Peyer's patch (tissue), 4 donors: Measurements from ENCODE around the gene ASCL5. TPM values are rescaled to one million over a fixed set of nuclear protein-coding genes. Genes with fewer than 3 reads are reported as not detected.

ENCODE experiments used
- DNase-seq, 3 donors: peaks; one replicate each; pipeline ENCODE4 v3.0.0-alpha.2; 2017 to 2019
- H3K27ac ChIP-seq, 4 donors: fragments of 200-600 bp; sonication (generic); one replicate each; pipeline ENCODE4 v1.5.1; 2016 to 2019
- H3K27me3 ChIP-seq, 2 donors: fragments of 200-600 bp; sonication (generic); one replicate each; pipeline ENCODE4 v1.5.1; 2019
- H3K36me3 ChIP-seq, 3 donors: fragments of 200-600 bp; sonication (generic); one replicate each; pipeline ENCODE4 v1.5.1; 2016 to 2019
- H3K4me1 ChIP-seq, 4 donors: fragments of 200-600 bp; sonication (generic); one replicate each; pipeline ENCODE4 v1.5.1; 2016 to 2019
- H3K4me3 ChIP-seq, 4 donors: fragments of 200-600 bp; sonication (generic); 1 replicate in 3 of 4; 2 replicates in 1 of 4; pipeline ENCODE4 v1.5.1; 2016 to 2019; ENCODE audit warnings: mild to moderate bottlenecking in 1 of 4
- H3K9me3 ChIP-seq, 4 donors: fragments of 200-600 bp; sonication (generic); one replicate each; pipeline ENCODE4 v1.5.1; 2016 to 2019; ENCODE audit warnings: mild to moderate bottlenecking in 1 of 4
- POLR2A ChIP-seq, 2 donors: fragments of 450-650 bp; IDR thresholded peaks; one replicate each; pipeline ENCODE4 v1.5.1; 2017; ENCODE audit warnings: antibody characterized with exemption in 2 of 2, mild to moderate bottlenecking in 2 of 2, moderate library complexity in 2 of 2
- total RNA-seq, 4 donors: library from RNA; depleted of rRNA; stranded (reverse); fragments of >200 nt; gene quantifications; one replicate each; pipeline ENCODE4 v1.1.0, GENCODE V29; 2016
- TF ChIP-seq, protein P1 (sequence below), 6 experiments: fragments of 450-650 bp in 4 of 6; fragments of 200-600 bp in 2 of 6; sonication (generic) in 1 of 6; IDR thresholded peaks; one replicate each; pipeline ENCODE4 v1.5.1; 2017 to 2019; ENCODE audit warnings: antibody characterized with exemption in 6 of 6, mild to moderate bottlenecking in 3 of 6, moderate library complexity in 1 of 6

The ASCL5 gene
- total RNA-seq, 4 donors from 2014 or later: not detected

DNA sequence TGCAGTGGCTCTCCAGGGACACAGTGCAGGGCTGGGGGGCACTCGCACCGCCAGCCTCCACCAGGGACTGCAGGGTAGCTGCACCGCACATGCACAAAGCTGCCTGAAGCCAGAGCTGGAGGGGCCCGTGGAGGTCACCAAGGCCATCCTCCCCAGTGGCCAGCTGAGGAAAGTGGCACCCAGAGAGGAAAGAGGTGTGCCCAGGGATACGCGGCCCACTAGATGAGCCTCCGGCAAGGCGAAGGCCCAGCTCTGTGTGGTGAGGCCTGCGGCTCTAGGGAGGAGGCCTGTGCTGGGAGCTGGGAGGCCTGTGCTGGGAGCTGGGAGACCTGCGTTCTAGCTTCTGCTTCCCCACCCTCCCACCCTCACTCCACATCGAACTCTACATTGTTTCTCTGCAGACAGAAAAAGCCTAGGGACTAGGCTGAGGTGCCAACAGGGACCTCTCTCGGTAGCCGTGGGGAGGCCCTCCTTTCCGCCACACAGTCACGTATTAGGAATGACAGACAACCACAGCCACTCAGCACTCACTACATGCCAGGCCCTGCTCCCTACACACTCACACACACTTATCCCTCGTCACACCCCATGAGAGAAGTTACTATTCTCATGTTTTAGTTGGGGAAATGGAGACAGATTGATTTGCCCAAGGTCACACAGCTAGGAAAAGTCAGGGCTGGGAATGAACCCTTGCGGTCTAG is 921 bp upstream of the ASCL5 start:
- peaks cover 0 to 7% (median 0%) of the 10 kb centered on the region in 4 donors for H3K4me1 ChIP-seq
- DNase-seq: no peak
- no peak overlapping the region for H3K27ac ChIP-seq

DNA sequence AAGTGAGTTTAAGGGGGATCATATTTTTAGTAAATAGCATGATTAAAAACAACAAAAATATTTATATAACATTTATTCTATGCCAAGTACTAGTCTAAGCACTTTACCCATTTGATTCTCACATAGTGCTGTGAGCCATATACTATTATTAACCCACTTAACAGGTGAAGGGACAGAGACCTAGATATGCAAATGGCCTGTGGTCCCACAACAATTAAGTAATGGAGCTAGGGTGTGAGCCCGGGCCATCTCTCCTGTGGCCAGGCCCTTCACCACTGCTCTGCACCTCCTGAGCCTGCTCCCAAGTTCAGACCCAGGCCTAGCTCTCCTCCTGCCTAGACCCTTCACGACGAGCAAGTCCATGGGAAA is 537 bp downstream of the ASCL5 start:
- Histone ChIP-seq H3K4me1 (peaks cover 0 to 7% (median 0%) of the 10 kb centered on the region in 4 donors), H3K36me3 (no peaks in the 10 kb centered on the region), H3K27ac (no peak overlapping the region), H3K4me3 (no peak overlapping the region), H3K9me3 (no peaks in the 10 kb centered on the region), H3K27me3 (no peaks in the 10 kb centered on the region)
- no peak for DNase-seq
- TF ChIP-seq POLR2A (IDR thresholded peaks at IDR 0.05): no peak
- TF ChIP-seq, protein P1, sequence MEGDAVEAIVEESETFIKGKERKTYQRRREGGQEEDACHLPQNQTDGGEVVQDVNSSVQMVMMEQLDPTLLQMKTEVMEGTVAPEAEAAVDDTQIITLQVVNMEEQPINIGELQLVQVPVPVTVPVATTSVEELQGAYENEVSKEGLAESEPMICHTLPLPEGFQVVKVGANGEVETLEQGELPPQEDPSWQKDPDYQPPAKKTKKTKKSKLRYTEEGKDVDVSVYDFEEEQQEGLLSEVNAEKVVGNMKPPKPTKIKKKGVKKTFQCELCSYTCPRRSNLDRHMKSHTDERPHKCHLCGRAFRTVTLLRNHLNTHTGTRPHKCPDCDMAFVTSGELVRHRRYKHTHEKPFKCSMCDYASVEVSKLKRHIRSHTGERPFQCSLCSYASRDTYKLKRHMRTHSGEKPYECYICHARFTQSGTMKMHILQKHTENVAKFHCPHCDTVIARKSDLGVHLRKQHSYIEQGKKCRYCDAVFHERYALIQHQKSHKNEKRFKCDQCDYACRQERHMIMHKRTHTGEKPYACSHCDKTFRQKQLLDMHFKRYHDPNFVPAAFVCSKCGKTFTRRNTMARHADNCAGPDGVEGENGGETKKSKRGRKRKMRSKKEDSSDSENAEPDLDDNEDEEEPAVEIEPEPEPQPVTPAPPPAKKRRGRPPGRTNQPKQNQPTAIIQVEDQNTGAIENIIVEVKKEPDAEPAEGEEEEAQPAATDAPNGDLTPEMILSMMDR (IDR thresholded peaks at IDR 0.05): no peak

More for the DNA sequence above, 921 bp upstream of the ASCL5 start:
- TF ChIP-seq, protein P1 (IDR thresholded peaks at IDR 0.05): no peak
- no peak for TF ChIP-seq POLR2A (IDR thresholded peaks at IDR 0.05)
- Histone ChIP-seq H3K36me3 (no peaks in the 10 kb centered on the region), H3K4me3 (no peak overlapping the region), H3K9me3 (no peaks in the 10 kb centered on the region), H3K27me3 (no peaks in the 10 kb centered on the region)

DNA sequence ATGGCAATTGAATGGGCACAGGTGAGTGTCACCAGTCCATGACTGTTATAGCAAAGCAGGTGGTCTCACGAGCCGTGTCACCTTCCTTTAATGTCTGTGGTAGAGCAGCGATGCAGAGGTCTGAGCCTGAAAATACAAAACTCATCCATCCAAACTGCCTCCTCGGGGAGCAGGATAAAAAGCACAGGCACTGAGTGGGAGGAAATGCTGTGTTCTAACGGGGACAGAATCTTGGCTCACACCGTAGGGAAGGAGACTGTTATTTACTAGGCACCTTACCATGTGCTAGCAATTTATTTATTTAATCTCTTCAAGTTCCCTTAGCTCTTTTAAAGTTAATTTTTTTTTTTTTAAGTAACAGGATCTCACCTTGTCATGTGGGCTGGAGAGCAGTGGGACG is 1.2 kb downstream of the ASCL5 start:
- Histone ChIP-seq H3K9me3 (no peaks in the 10 kb centered on the region), H3K4me3 (no peak overlapping the region), H3K27ac (no peak overlapping the region), H3K27me3 (no peaks in the 10 kb centered on the region), H3K36me3 (no peaks in the 10 kb centered on the region), H3K4me1 (peaks cover 0 to 7% (median 0%) of the 10 kb centered on the region in 4 donors)
- TF ChIP-seq POLR2A (IDR thresholded peaks at IDR 0.05): no peak
- TF ChIP-seq, protein P1 (IDR thresholded peaks at IDR 0.05): no peak
- no peak for DNase-seq

- TF ChIP-seq, protein P1 (IDR thresholded peaks at IDR 0.05): no peak
- TF ChIP-seq POLR2A (IDR thresholded peaks at IDR 0.05): no peak
- DNase-seq: no peak
- Histone ChIP-seq H3K4me1 (peaks cover 0 to 7% (median 0%) of the 10 kb centered on the region in 4 donors), H3K9me3 (no peaks in the 10 kb centered on the region), H3K27ac (no peak overlapping the region), H3K36me3 (no peaks in the 10 kb centered on the region), H3K4me3 (no peak overlapping the region), H3K27me3 (no peaks in the 10 kb centered on the region)
These were observed 2.0 kb downstream of the ASCL5 start for GRCh38 chr1:201125019-201125418.

GRCh38 chr1:201123866-201124265 is 3.1 kb downstream of the ASCL5 start:
- H3K4me3 ChIP-seq: no peak overlapping the region
- DNase-seq: no peak
- TF ChIP-seq POLR2A (IDR thresholded peaks at IDR 0.05): no peak
- TF ChIP-seq, protein P1 (IDR thresholded peaks at IDR 0.05): no peak
- no peak overlapping the region for H3K27ac ChIP-seq
- H3K27me3 ChIP-seq: no peaks in the 10 kb centered on the region
- H3K36me3 ChIP-seq: no peaks in the 10 kb centered on the region
- H3K9me3 ChIP-seq: no peaks in the 10 kb centered on the region
- peaks cover 0 to 7% (median 0%) of the 10 kb centered on the region in 4 donors for H3K4me1 ChIP-seq
